ENCODE measurements around the gene PABPC1L.

DNA sequence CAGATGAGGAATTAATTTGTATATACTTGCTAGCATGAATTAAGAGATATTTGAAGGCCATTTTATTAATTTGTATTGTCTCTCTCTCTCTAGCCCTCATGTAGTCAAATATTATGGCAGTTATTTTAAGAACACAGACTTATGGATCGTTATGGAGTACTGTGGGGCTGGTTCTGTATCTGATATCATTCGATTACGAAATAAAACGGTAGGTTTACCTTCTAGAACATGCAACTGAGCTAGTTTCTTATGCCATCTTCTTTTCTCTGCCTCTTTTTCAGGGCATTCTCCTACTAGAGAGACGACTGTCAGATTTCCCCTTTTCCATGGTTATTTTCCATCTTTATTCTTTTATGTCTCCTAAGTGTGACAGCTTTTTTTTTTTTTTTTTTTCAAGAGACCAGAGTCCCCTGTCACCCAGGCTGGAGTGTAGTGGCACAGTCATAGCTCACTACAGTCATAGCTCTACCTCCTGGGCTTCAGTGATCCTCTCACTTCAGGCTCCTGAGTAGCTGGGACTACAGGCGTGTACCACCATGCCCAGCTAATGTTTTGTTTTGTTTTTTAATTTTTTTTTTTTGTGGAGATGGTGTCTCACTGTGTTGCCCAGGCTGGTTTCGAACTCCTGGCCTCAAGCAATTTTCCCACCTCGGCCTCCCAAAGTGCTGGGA lies 72.0 kb downstream of the PABPC1L start:
- TF ChIP-seq TEAD1 (CRISPR knock-in tag; IDR thresholded peaks at IDR 0.05) (no peak), RELA (CRISPR knock-in tag; IDR thresholded peaks at IDR 0.05; ENCODE audit: borderline replicate concordance) (no peak), ETV6 (CRISPR knock-in tag; IDR thresholded peaks at IDR 0.05) (no peak), ZNF423 (CRISPR knock-in tag; IDR thresholded peaks at IDR 0.05) (no peak), TEAD4 (CRISPR knock-in tag; IDR thresholded peaks at IDR 0.05) (no peak), TP53 (CRISPR knock-in tag; IDR thresholded peaks at IDR 0.05) (no peak), ELF4 (CRISPR knock-in tag; IDR thresholded peaks at IDR 0.05; ENCODE audit: low read depth) (no peak), CREM (CRISPR knock-in tag; IDR thresholded peaks at IDR 0.05) (no peak), SP1 (CRISPR knock-in tag; conservative IDR thresholded peaks at IDR 0.05) (no peak)
- TF ChIP-seq, protein P1, sequence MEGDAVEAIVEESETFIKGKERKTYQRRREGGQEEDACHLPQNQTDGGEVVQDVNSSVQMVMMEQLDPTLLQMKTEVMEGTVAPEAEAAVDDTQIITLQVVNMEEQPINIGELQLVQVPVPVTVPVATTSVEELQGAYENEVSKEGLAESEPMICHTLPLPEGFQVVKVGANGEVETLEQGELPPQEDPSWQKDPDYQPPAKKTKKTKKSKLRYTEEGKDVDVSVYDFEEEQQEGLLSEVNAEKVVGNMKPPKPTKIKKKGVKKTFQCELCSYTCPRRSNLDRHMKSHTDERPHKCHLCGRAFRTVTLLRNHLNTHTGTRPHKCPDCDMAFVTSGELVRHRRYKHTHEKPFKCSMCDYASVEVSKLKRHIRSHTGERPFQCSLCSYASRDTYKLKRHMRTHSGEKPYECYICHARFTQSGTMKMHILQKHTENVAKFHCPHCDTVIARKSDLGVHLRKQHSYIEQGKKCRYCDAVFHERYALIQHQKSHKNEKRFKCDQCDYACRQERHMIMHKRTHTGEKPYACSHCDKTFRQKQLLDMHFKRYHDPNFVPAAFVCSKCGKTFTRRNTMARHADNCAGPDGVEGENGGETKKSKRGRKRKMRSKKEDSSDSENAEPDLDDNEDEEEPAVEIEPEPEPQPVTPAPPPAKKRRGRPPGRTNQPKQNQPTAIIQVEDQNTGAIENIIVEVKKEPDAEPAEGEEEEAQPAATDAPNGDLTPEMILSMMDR (IDR thresholded peaks at IDR 0.05), result no peak
- TF ChIP-seq, protein P2, sequence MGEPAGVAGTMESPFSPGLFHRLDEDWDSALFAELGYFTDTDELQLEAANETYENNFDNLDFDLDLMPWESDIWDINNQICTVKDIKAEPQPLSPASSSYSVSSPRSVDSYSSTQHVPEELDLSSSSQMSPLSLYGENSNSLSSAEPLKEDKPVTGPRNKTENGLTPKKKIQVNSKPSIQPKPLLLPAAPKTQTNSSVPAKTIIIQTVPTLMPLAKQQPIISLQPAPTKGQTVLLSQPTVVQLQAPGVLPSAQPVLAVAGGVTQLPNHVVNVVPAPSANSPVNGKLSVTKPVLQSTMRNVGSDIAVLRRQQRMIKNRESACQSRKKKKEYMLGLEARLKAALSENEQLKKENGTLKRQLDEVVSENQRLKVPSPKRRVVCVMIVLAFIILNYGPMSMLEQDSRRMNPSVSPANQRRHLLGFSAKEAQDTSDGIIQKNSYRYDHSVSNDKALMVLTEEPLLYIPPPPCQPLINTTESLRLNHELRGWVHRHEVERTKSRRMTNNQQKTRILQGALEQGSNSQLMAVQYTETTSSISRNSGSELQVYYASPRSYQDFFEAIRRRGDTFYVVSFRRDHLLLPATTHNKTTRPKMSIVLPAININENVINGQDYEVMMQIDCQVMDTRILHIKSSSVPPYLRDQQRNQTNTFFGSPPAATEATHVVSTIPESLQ (CRISPR knock-in tag; IDR thresholded peaks at IDR 0.05), result no peak
- TF ChIP-seq, protein P3, sequence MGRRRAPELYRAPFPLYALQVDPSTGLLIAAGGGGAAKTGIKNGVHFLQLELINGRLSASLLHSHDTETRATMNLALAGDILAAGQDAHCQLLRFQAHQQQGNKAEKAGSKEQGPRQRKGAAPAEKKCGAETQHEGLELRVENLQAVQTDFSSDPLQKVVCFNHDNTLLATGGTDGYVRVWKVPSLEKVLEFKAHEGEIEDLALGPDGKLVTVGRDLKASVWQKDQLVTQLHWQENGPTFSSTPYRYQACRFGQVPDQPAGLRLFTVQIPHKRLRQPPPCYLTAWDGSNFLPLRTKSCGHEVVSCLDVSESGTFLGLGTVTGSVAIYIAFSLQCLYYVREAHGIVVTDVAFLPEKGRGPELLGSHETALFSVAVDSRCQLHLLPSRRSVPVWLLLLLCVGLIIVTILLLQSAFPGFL (CRISPR knock-in tag; IDR thresholded peaks at IDR 0.05; ENCODE audit: borderline replicate concordance), result no peak

Measured in WTC11 (cell line).